HepG2 (cell line): Measurements from ENCODE around the gene FAM174C. TPM values are rescaled to one million over a fixed set of nuclear protein-coding genes. Genes with fewer than 3 reads are reported as not detected.

ENCODE experiments used
- ATF1 ChIP-seq: IDR thresholded peaks from 2 replicates; pipeline ENCODE4 v1.6.1; 2016; ENCODE audit warnings: mild to moderate bottlenecking, control low read depth
- BCL6 ChIP-seq: IDR thresholded peaks from 2 replicates; pipeline ENCODE4 v1.6.1; 2016; ENCODE audit warnings: missing genetic modification reagents, missing compliant biosample characterization
- KLF16 ChIP-seq, 2 experiments: sonication (generic) in 1 of 2; formaldehyde crosslinking in 1 of 2; IDR thresholded peaks; 2 replicates each; pipeline versions ENCODE4 v1.6.1 to v1.8.0; 2016 to 2023; ENCODE audit warnings: missing genetic modification reagents in 2 of 2, missing compliant biosample characterization in 1 of 2
- MEIS2 ChIP-seq: sonication (generic); formaldehyde crosslinking; IDR thresholded peaks from 2 replicates; pipeline ENCODE4 v1.9.0; 2021; ENCODE audit warnings: mild to moderate bottlenecking, missing genetic modification reagents
- NFYB ChIP-seq: sonication (generic); formaldehyde crosslinking; IDR thresholded peaks from 2 replicates; pipeline ENCODE4 v1.4.0; 2020; ENCODE audit warnings: missing genetic modification reagents
- RARG ChIP-seq: sonication (generic); formaldehyde crosslinking; IDR thresholded peaks from 2 replicates; pipeline ENCODE4 v1.4.0; 2020; ENCODE audit warnings: low read depth, mild to moderate bottlenecking, missing genetic modification reagents
- RERE ChIP-seq: IDR thresholded peaks from 2 replicates; pipeline ENCODE4 v1.6.1; 2016; ENCODE audit warnings: low read depth, missing genetic modification reagents, missing compliant biosample characterization
- SOX13 ChIP-seq, 3 experiments: fragments of 450-650 bp in 1 of 3; sonication (generic) in 1 of 3; formaldehyde crosslinking in 1 of 3; IDR thresholded peaks in 2 of 3; conservative IDR thresholded peaks in 1 of 3; 2 replicates each; pipeline versions ENCODE4 v1.5.0 to v1.6.1; 2016 to 2020; ENCODE audit warnings: antibody characterized with exemption in 1 of 3, mild to moderate bottlenecking in 1 of 3, missing compliant biosample characterization in 1 of 3, missing genetic modification reagents in 1 of 3, moderate library complexity in 1 of 3
- THAP11 ChIP-seq: IDR thresholded peaks from 2 replicates; pipeline ENCODE4 v1.6.1; 2016; ENCODE audit warnings: missing biosample characterization, missing genetic modification reagents
- ZBED4 ChIP-seq: sonication (generic); formaldehyde crosslinking; IDR thresholded peaks from 2 replicates; pipeline ENCODE4 v1.4.0; 2020; ENCODE audit warnings: missing genetic modification reagents, borderline replicate concordance
- ZBTB10 ChIP-seq: sonication (generic); formaldehyde crosslinking; IDR thresholded peaks from 2 replicates; pipeline ENCODE4 v1.4.0; 2020; ENCODE audit warnings: missing genetic modification reagents, borderline replicate concordance
- ZNF557 ChIP-seq: sonication (generic); formaldehyde crosslinking; IDR thresholded peaks from 2 replicates; pipeline ENCODE4 v1.4.0; 2020; ENCODE audit warnings: missing genetic modification reagents
- ZNF564 ChIP-seq: sonication (generic); formaldehyde crosslinking; IDR thresholded peaks from 2 replicates; pipeline ENCODE4 v1.8.1; 2023; ENCODE audit warnings: mild to moderate bottlenecking, missing genetic modification reagents
- ZNF607 ChIP-seq: sonication (generic); formaldehyde crosslinking; IDR thresholded peaks from 2 replicates; pipeline ENCODE4 v1.5.1; 2020; ENCODE audit warnings: missing genetic modification reagents, mild to moderate bottlenecking, borderline replicate concordance
- ZNF883 ChIP-seq: sonication (generic); formaldehyde crosslinking; IDR thresholded peaks from 2 replicates; pipeline ENCODE4 v1.5.1; 2020; ENCODE audit warnings: mild to moderate bottlenecking, missing genetic modification reagents; ENCODE audit errors: not compliant biosample characterization
- polyA plus RNA-seq, 8 experiments: library from polyadenylated mRNA; depleted of rRNA in 3 of 8; stranded (reverse) in 7 of 8; unstranded in 1 of 8; fragments of >200 nt; fragmentation: Illumina TruSeq in 4 of 8; extraction: Trizol in 4 of 8; gene quantifications; 2 replicates each; pipeline versions ENCODE4 v1.2.1 to v1.2.3, GENCODE V29; 2011 to 2016; ENCODE audit warnings: low read depth in 4 of 8, missing spikeins in 1 of 8, mixed read lengths in 1 of 8; ENCODE audit not compliant: insufficient read depth in 1 of 8
- total RNA-seq, 5 experiments: library from RNA; depleted of rRNA; stranded (reverse); fragments of >200 nt; fragmentation: Illumina TruSeq; extraction: Trizol; gene quantifications; 2 replicates each; pipeline ENCODE4 v1.2.3, GENCODE V29; 2016; ENCODE audit warnings: low read depth in 1 of 5

FAM174C gene
- total and polyA plus RNA-seq, 2 of the 13 experiments (the other 11 are each of a cell fraction or from before 2014, with no cell fraction given), result 19.5 to 31.3 TPM

- no peak for TF ChIP-seq ZNF557 (CRISPR knock-in tag)
- peak; percentile 27; the same call in 1 of the 2 replicates for TF ChIP-seq ZNF607 (CRISPR knock-in tag)
- TF ChIP-seq ZNF883 (CRISPR knock-in tag), result peak; percentile 60
- TF ChIP-seq ATF1 (CRISPR knock-in tag), result no peak
- peak; percentile 82 for TF ChIP-seq THAP11
- TF ChIP-seq ZNF564 (CRISPR knock-in tag), result peak; percentile 64; the same call in 1 of the 2 replicates
- TF ChIP-seq ZBED4 (CRISPR knock-in tag), result peak; percentile 53; the same call in 1 of the 2 replicates
- no peak for TF ChIP-seq NFYB (CRISPR knock-in tag)
- peak; percentile 99 for TF ChIP-seq ZBTB10 (CRISPR knock-in tag)
- peak; percentile 63; the same call in 1 of the 2 replicates for TF ChIP-seq MEIS2 (CRISPR knock-in tag)
- TF ChIP-seq SOX13 (IDR thresholded peaks at IDR 0.05), result no peak; the same call in 1 of the 2 replicates
- TF ChIP-seq SOX13 (CRISPR knock-in tag; conservative IDR thresholded peaks at IDR 0.05 in 1 of 2, IDR thresholded peaks at IDR 0.05 in 1 of 2), result peak in 1 of 2 experiments; percentile 77; a peak in 2 of 4 replicates
- peak in 1 of 2 experiments; percentile 93; a peak in 2 of 4 replicates for TF ChIP-seq KLF16 (CRISPR knock-in tag; IDR thresholded peaks at IDR 0.05)
- TF ChIP-seq RARG (CRISPR knock-in tag), result no peak
- peak; percentile 65 for TF ChIP-seq RERE (CRISPR knock-in tag)
- TF ChIP-seq BCL6 (CRISPR knock-in tag), result peak; percentile 66; the same call in 1 of the 2 replicates
These were observed 15.6 kb downstream of the FAM174C start (continued) for GRCh38 chr19:1290703-1291651.
